HG02759 (cell line): ENCODE data around the gene IFNGR1.
"Not testable (repeated sequence)": the region's sequence is repeated elsewhere in the genome, so short reads cannot be mapped to it uniquely, and the experiment has no call there.

Experiments used
- ATAC-seq: cut with Tn5 transposase; IDR thresholded peaks from one replicate; pipeline ENCODE4 v1.9.1; 2021; ENCODE audit warnings: mild to moderate bottlenecking, moderate library complexity; ENCODE audit not compliant: unreplicated experiment

IFNGR1 gene

GRCh38 chr6:137213813-137214212, 5.4 kb downstream of the IFNGR1 start:
- ATAC-seq = no peak

DNA sequence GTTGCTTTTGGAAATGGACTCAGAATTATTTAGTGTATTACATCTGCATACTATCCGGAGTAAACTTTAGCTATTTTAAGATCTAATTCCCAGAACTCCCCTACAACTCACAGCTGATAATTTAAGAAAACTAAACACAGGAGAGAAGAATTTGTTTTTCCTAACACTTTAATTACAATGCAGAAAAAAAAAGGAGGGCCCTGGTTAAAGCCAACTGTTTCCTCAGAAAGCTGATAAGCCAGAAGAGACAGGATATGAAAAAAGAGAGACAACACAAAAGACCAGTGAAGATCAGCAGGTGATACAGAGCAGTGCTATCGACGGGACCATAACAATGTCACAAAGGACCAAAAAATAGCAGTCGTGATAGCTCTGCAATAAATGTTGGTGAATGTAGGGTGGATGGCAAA, 5.8 kb downstream of the IFNGR1 start:
- ATAC-seq = no peak

- no peak for ATAC-seq
Measured at GRCh38 chr6:137211910-137212309, 7.3 kb downstream of the IFNGR1 start.

- ATAC-seq = no peak
Measured at GRCh38 chr6:137210903-137211302, 8.3 kb downstream of the IFNGR1 start.

DNA sequence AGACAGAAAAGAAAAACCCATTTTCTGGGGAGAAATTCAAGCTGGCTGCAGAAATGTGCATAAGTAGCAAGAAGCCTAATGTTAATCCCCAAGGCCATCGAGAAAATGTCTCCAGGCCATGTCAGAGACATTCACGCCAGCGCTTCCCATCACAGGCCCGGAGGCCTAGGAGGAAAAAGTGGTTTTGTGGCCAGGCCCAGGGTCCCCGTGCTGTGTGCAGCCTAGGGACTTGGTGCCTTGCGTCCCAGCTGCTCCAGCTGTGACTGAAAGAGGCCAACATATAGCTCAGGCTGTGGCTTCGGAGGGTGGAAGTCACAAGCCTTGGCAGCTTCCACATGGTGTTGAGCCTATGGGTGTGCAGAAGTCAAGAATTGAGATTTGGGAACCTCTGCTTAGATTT, 10.9 kb downstream of the IFNGR1 start:
- ATAC-seq = no peak

DNA sequence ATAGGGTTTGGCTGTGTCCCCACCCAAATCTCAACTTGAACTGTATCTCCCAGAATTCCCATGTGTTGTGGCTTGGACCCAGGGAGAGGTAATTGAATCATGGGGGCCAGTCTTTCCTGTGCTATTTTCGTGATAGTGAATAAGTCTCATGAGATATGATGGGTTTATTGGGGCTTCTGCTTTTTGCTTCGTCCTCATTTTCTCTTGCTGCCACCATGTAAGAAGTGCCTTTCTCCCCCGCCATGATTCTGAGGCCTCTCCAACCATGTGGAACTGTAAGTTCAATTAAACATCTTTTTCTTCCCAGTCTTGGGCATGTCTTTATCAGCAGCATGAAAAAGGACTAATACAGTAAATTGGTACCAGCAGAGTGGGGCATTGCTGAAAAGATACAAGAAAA, 11.7 kb downstream of the IFNGR1 start:
- ATAC-seq = not testable (repeated sequence)

- ATAC-seq = no peak
Measured at GRCh38 chr6:137206577-137206976, 12.6 kb downstream of the IFNGR1 start.

- no peak for ATAC-seq
Measured at GRCh38 chr6:137203256-137203655, 15.9 kb downstream of the IFNGR1 start.

DNA sequence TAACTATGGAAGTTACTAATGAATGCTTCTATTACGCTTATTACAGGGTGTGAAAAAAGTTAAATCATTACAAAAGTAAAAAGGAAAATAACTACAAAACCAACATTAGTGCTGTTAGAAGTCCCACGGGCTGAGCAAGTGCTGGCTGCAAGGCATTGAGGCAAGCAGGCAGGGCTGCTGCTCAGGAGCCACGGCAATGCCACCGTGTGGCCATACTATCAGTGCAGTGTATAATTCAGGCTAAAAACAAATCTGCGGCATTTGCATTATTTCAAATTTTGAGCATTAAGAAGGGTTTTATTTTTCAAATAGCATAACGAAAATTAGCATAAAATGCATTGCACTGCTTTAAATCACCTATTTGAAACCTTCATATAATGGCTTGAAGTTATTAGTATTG, 17.1 kb downstream of the IFNGR1 start:
- ATAC-seq = no peak

DNA sequence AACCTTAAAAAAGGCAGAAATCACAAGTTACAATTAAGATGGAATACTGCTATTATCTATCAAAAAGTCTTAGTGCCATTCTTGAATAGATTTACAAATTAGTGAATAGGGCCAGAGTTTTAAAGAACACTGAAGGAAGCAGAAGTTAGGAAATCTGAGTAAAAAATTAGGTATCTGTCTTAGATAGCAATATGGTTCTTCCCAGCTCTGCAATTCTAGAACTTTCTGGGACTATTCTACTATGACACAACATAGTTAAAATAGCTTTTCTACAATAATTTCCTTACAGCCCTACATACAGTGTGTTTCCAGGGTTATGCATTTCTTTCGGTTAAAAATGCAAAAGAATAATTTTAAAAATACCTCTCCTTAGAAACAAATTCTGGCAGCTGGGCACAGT, 18.2 kb downstream of the IFNGR1 start:
- no peak for ATAC-seq

GRCh38 chr6:137200288-137200687, 18.9 kb downstream of the IFNGR1 start:
- no peak for ATAC-seq

DNA sequence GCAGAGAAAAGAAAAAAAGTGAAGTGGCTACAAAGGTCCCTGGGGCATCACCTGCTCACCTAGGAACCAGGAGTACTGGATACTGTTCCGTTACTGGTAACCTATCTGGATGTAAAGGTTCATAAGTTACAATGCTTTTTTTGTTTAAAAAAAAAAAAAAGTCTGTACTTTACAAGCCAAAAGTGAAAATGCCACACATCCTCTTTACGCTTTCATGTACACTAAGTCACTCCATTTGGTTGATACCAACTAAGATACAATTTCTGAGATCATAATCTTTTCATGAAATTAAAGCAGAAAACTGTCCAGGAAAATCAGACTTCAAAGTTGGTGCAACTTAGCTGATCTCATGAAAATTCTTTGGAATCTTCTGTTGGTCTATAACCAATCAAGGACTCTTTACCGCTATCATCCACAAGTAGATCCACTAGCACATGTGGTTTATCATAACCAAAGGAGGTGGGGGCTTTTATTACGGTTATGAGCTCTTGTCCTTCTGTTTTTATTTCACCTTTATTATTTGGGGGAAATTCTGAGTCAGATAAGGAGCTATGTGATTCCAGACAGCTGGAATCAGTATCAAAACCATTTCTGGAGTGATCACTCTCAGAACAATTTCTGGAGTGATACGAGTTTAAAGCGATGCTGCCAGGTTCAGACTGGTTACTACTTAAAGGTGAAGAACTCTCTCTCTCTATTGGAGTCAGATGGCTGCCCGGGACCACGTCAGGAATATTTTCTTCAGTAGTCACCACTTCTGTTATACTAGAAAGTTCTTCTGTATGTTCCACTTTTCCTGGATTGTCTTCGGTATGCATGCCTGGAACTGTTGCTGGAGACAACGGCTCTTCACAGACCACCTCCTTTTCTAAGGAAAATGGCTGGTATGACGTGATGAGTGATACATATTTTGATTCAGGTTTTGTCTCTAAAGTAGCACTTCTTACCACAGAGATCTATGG, 21.2 kb downstream of the IFNGR1 start:
- no peak for ATAC-seq

DNA sequence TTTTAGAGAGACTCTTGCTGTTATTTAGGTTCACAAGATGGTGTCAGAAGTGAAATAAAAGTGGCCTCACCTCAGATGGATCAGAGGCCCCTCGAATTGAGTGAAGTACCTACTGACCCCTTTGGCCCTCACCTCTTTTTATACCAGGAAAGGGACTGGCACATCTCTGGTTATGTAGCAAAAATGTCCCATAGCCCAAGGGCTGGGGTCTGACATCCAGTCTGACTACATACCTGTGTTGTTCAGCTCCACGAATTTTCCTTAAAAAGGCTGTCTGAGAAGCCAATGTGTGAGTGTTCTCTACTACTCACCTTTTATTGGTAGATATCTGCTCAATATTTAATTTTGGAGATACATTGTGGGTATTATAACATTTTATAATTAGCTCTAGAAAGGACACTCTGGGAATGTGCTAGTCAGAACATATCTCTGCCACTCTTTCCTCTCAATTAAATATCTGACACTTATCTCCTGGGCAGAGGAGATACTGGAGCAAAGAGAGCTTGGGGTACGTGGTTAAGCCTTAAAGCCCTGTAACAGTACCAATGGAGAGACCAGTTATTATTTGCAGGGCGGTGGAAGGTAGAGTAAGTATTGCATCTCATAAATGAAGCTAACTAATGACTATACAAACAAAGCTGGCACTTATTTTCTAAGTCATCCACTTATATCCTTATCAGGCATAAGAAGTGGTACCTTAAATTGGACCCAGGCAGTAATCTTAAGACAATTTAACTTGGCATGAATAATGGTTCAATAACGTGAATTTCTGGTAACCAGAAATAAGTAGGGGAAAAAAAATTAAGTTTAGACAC, 25.7 kb downstream of the IFNGR1 start:
- no peak for ATAC-seq

DNA sequence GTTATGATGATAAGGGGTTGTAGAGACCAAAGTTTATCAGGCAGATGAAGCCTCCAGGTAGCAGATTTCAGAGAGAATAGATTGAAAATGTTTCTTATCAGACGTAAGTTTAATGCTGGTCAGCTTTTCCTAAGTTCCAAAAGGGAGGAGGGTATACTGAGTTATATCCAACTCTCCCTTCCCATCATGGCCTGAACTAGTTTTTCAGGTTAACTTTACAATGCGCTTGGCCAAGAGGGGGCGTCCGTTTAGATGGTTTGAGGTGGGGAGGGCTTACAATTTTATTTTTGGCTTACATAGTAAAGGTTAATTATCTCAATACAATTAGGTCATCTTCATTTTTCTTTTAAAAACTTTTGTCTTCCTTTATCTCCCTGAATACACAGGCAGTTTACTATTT, 26.4 kb downstream of the IFNGR1 start:
- ATAC-seq = no peak

DNA sequence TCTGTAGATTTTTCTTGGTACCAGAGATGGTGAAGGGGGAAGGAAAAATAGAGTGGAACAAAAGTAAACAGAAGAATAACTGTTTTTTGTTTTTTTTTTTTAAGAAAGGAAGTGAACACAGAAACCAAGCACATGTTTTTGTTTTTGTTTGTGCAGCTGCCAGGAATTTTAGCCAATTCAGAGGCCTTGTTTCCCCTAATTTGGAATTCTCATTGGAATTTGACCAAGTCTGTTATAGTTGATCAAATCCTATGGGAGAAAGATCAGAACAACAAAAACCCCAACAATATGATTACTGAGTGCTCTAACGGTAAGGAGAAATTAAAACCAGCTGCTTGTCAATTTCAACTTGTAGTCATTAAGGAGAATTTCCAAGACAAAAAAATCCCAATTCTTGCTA, 27.5 kb downstream of the IFNGR1 start:
- ATAC-seq = no peak

DNA sequence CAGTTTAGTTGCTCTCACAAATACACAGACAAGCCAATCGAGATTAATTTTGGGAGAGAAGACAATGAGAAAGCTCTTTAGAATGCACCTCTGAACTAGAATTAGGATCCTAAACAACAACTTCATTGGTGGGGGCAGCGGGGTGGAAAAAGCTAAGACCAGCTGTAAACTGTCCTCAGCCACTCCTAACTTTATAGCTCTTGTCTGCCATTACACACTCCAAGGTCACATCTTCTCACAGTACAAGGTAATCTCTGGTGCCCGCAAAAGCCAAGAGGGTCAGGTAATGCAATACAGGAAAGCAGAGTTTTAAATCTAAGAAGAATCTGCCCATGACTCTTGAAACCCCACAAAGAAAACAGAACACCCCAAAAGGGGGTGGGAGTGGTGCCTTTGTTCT, 27.9 kb downstream of the IFNGR1 start:
- ATAC-seq = no peak

DNA sequence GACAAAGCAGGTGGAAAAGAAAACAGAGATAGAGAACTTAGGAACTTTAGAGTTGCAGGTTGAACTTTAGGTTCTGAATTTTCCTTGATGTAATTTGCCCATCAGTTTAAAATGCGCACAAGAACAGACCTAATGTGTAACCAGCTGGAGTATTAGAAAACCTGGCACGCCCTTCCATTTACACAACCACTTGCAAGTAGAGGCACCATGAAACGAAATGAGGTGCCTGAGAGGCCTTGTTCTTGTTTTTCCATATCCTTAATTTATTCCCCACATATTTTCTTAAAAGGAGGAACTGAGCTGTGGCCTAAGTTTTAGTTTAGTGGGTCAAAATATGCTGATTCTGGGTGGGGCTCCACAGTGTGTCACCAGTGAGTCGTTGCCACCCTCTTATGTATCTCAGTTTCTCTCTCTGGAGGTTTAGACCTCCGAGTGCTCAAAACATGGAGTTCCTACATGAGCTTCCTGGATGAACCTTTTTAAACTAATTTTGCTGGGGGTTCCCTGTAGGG, 28.5 kb downstream of the IFNGR1 start:
- ATAC-seq = no peak

GRCh38 chr6:137188855-137189254, 30.3 kb downstream of the IFNGR1 start:
- no peak for ATAC-seq

GRCh38 chr6:137185290-137185689, 33.9 kb downstream of the IFNGR1 start:
- ATAC-seq = no peak

- no peak for ATAC-seq
Measured at GRCh38 chr6:137182654-137183073, 36.5 kb downstream of the IFNGR1 start.

DNA sequence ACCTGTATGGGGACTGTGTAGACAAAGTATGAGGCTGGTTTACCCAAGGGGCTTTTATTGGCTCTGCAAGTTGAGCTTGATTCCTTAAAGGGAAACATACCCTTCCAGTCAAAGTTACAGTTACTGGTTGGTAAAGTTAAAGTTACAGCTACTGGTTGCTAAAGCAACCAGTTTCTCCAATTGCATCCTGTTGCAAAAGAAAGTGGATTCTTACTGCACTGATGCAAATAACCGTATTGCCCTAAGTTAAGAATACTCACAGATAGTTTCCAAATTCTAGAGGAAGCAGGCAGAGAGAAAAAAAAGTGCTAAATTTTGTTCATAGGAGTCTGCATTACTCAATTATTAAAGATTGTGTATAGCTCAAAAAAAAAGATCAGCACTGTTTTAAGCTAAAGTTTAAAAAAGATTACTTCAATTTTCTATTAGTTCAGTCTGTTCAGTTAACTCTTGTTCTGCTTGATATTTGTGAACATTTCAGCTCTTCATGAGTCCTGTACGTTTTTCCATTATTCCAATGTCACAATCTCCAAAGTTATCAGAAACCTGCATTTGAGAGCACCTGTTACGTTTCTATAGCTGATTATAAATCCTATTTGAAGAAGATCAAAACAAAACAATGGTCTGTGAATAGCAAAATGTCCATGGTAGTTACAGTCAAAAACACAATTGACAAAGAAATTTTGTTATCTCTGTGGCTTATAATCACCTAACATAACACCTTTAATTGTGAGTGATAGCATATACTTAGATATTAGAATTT, 37.1 kb downstream of the IFNGR1 start:
- no peak for ATAC-seq
